Choroid plexus epithelial cell (primary cell): Measurements from ENCODE around the gene UNC13A.

Experiments used
- DNase-seq: peaks from one replicate; pipeline ENCODE4 v3.0.0-alpha.2; 2010; ENCODE audit warnings: low read depth
- H3K4me3 ChIP-seq: 2 replicates; pipeline ENCODE4 v1.5.1; 2011; ENCODE audit warnings: low read depth, mild to moderate bottlenecking, control low read depth, low read length, moderate library complexity
- TF ChIP-seq, protein P1 (sequence below): conservative IDR thresholded peaks from 2 replicates; pipeline ENCODE4 v1.5.1; 2011; ENCODE audit warnings: low read depth, mild to moderate bottlenecking, control low read depth, inconsistent platforms, low read length, moderate library complexity

UNC13A gene

DNA sequence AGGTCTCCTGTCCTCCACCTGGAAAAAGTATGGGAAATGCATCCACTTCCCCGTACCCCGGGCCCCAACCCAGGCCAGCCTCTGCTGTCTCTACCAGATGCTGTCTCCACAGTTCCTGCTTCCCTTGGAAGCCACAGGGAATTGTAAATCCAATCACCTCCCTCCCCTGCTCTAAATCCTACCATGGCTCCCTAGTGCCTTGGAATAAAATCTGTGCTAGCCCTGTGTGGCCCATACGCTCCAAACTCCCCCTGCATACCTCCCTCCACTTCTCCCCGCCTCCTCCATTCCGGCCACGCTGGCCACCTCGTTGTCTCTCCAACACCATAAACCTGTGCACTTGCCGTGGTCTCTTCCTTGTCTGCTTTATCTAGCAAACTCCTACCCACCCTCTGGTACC, 31.2 kb downstream of the UNC13A start:
- H3K4me3 ChIP-seq: no peak overlapping the region
- TF ChIP-seq, protein P1, sequence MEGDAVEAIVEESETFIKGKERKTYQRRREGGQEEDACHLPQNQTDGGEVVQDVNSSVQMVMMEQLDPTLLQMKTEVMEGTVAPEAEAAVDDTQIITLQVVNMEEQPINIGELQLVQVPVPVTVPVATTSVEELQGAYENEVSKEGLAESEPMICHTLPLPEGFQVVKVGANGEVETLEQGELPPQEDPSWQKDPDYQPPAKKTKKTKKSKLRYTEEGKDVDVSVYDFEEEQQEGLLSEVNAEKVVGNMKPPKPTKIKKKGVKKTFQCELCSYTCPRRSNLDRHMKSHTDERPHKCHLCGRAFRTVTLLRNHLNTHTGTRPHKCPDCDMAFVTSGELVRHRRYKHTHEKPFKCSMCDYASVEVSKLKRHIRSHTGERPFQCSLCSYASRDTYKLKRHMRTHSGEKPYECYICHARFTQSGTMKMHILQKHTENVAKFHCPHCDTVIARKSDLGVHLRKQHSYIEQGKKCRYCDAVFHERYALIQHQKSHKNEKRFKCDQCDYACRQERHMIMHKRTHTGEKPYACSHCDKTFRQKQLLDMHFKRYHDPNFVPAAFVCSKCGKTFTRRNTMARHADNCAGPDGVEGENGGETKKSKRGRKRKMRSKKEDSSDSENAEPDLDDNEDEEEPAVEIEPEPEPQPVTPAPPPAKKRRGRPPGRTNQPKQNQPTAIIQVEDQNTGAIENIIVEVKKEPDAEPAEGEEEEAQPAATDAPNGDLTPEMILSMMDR: no peak
- no peak for DNase-seq

DNA sequence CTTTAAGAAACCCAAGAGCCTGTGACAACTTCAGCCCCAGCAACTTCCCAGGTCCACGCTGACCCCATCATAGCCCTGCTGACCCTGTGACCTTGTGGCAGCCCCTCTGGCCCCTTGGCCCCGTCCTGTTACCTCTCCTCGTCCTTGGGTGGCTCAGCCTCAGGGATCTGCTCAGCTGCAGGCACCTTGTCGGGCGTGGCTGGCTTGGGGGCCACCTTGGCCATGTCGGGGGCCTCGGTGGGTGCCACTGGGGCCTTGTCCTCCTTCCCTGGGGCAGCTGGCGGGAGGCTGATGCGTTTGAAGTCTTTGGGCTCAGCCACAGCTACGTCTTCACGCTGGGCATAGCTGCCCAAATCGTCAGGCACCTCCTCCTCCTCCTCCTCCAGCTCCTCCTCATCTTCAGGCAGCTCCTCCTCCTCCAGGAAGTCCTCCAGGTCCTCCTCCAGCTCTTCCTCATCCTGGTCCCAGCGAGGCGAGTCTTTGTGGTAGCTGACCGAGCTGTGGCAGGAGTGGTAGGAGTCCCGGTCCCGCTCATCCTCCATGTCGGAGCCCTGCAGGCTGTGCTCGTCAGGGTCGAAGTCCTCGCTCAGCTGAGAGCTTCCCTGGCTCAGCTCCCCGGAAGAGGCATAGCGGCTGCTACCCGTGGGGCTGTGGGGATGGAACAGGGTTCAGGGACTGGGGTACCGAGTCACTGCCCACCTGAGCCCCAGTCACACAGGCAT, 32.2 kb downstream of the UNC13A start:
- DNase-seq: no peak

DNA sequence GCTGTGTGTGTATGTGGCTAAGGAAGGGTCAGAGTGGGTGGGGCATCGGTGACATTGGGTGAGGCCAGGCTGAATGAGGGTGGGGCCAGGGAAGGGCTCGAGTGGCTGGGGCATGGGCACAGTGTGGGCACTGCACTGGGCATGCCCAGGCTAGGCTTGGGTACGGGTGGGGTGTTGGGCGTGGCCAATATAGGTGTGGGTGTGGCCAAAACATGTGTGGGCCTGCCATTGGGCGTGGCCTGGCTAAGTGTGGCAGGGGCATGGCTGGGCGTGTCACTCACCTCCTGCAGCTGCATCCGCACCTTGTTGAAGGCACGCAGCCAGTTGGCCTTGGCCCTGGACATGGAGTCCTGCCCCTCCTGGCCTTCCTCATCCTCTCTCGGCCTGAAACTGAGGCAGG, 33.2 kb downstream of the UNC13A start:
- no peak for DNase-seq
- TF ChIP-seq, protein P1: no peak

More for the DNA sequence above, 32.2 kb downstream of the UNC13A start:
- H3K4me3 ChIP-seq: no peak overlapping the region
- TF ChIP-seq, protein P1: no peak

DNA sequence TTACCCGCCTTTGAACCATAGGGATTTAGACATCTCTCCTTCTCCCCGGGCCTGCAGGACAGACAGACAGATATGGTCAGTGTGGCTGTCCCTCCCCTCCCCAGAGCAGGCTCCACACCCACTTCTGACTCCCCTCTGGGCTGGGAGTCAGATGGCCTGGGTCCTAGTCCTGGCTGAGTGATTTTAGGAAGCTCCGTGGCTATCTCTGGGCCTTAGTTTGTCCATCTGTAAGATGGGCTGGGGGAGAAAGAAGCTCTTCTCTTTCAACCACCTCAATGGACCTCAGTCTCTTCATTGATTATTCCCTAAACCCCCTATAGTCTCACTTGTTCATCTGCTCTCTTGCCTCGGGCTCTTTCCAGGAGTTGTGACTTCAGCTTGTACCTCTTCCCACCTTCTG, 35.5 kb downstream of the UNC13A start:
- H3K4me3 ChIP-seq: no peak overlapping the region
- TF ChIP-seq, protein P1: no peak
- DNase-seq: no peak

More for the DNA sequence above, 33.2 kb downstream of the UNC13A start:
- no peak overlapping the region for H3K4me3 ChIP-seq

DNA sequence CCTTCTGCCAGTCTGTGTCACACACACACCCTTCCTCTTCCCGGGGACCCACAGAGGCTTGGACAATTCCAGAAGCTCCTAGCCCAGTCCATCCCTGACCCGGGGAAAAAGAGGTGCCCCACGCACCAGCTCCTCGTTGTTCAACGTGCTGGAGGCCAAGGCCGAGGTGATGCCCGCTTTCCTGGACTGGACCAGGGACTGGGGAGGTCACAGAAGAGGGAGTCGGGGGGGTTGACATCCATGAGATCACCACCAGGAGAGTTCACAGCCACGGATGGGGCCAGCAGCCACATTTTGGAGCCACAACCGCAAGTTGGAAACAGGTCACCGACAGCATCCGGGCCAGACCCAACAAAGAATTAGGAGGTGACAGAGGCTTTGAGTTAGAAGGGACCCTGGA, 39.4 kb downstream of the UNC13A start:
- no peak for DNase-seq
- no peak overlapping the region for H3K4me3 ChIP-seq
- TF ChIP-seq, protein P1: no peak

DNA sequence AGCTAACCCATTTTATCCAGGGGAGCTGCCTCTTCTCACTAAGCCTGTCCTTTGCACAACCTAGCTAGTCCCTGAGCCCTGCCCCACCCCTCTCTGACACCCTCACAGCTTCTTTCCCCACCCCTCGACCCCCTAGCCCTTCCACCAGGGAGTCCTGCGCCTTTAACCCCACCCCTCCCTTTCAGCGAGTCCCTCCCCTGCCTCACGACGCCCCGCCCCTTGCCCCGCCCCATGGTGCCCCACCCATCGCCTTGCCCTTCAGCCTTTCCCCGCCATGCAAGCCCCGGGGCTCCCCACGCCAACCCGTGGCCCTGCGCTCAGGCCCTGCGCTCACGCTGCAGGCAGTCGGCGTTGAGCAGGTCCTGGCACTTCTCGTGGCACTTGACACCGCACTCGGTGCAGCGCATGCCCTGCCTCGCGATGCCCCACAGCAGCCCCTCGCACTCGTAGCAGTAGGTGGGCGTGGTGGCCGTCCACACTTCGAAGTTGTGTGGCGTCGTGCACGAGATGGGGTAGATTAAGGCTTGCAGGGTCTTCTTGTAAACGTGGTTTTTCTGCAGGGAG, 40.0 kb downstream of the UNC13A start:
- H3K4me3 ChIP-seq: no peak overlapping the region
- TF ChIP-seq, protein P1: no peak
- DNase-seq: no peak
